SK-N-MC (cell line): ENCODE measurements around the gene WDR33.
A peak's percentile ranks its signal among the peaks of the same experiment; 100 is the strongest.

Experiments
- DNase-seq: peaks from one replicate; pipeline ENCODE4 v3.0.0-alpha.2; 2011; ENCODE audit warnings: low read depth, low spot score
- H3K27ac ChIP-seq: fragments of 200-600 bp; sonication (generic); 2 replicates; pipeline ENCODE4 v1.5.1; 2016; ENCODE audit warnings: mixed run types
- H3K36me3 ChIP-seq: fragments of 200-600 bp; sonication (generic); 2 replicates; pipeline ENCODE4 v1.6.1; 2017; ENCODE audit warnings: antibody characterized with exemption, low read length, mixed read lengths; ENCODE audit not compliant: insufficient read depth
- H3K4me3 ChIP-seq: fragments of 200-600 bp; sonication (generic); 2 replicates; pipeline ENCODE4 v1.5.1; 2016
- H3K9ac ChIP-seq: fragments of 200-600 bp; sonication (generic); 2 replicates; pipeline ENCODE4 v1.8.0; 2017; ENCODE audit warnings: mixed run types, mixed read lengths; ENCODE audit not compliant: insufficient read length
- H3K9me3 ChIP-seq: fragments of 200-600 bp; sonication (generic); 2 replicates; pipeline ENCODE4 v1.6.1; 2017; ENCODE audit warnings: low read depth, mild to moderate bottlenecking, antibody characterized with exemption, low read length, moderate library complexity, mixed read lengths
- EZH2 ChIP-seq: fragments of 200-600 bp; sonication (generic); IDR thresholded peaks from one replicate; pipeline ENCODE4 v1.6.1; 2017; ENCODE audit warnings: antibody characterized with exemption
- FOXP2 ChIP-seq: optimal IDR thresholded peaks from 2 replicates; pipeline ENCODE3; 2011; ENCODE audit warnings: mild to moderate bottlenecking, moderate library complexity; ENCODE audit not compliant: insufficient read depth; ENCODE audit errors: extremely low read length, control extremely low read depth
- POLR2AphosphoS5 ChIP-seq: IDR thresholded peaks from 2 replicates; pipeline ENCODE4 v1.6.1; 2012; ENCODE audit warnings: mild to moderate bottlenecking, low read depth, low read length, borderline replicate concordance

Gene WDR33

DNA sequence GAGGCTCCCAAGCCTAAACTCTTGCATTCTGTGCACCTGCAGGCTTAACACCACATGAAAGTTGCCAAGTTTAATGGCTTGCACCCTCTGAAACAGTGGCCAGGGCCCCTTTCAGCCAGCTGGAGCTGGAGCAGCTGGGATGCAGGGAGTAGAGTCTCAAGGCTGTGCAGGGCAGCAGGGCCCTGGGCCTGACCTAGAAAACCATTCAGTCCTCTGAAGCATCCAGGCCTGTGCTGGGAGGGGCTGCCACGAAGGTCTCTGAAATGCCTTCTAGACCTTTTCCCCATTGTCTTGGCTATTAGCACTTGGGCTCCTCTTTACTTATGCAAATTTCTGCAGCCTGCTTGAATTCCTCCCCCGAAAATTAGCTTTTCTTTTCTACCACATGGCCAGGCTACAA lies 120.3 kb downstream of the WDR33 start:
- H3K27ac ChIP-seq: no peak overlapping the region
- TF ChIP-seq FOXP2 (no peak), POLR2AphosphoS5 (no peak), EZH2 (no peak)
- DNase-seq: no peak
- H3K9ac ChIP-seq: no peak overlapping the region
- H3K36me3 ChIP-seq: no peaks in the 10 kb centered on the region
- H3K9me3 ChIP-seq: peaks cover 11% of the 10 kb centered on the region; the same call in 1 of the 2 replicates
- H3K4me3 ChIP-seq: no peak overlapping the region

DNA sequence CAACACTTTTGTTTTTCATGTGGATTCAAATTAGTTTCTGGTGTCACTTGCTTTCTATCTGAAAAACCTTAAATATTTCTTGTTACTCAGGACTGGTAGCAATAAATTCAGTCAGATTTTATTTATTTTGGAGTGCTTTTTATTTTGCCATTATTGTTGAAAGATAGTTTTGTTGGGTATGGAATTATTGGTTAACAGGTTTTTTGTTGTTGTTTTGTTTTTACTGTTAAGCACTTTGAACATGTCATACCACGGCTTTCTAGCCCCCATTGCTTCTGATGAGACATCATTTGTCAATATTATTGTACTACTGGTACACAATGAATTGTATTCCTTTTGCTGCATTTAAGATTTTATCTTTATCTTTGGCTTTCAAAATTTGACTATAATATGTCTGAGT lies 122.6 kb downstream of the WDR33 start:
- DNase-seq: no peak
- Histone ChIP-seq H3K36me3 (no peaks in the 10 kb centered on the region), H3K9ac (no peak overlapping the region), H3K9me3 (peaks cover 11% of the 10 kb centered on the region; the same call in 1 of the 2 replicates), H3K27ac (no peak overlapping the region), H3K4me3 (no peak overlapping the region)
- no peak for TF ChIP-seq FOXP2
- no peak for TF ChIP-seq POLR2AphosphoS5
- no peak for TF ChIP-seq EZH2

DNA sequence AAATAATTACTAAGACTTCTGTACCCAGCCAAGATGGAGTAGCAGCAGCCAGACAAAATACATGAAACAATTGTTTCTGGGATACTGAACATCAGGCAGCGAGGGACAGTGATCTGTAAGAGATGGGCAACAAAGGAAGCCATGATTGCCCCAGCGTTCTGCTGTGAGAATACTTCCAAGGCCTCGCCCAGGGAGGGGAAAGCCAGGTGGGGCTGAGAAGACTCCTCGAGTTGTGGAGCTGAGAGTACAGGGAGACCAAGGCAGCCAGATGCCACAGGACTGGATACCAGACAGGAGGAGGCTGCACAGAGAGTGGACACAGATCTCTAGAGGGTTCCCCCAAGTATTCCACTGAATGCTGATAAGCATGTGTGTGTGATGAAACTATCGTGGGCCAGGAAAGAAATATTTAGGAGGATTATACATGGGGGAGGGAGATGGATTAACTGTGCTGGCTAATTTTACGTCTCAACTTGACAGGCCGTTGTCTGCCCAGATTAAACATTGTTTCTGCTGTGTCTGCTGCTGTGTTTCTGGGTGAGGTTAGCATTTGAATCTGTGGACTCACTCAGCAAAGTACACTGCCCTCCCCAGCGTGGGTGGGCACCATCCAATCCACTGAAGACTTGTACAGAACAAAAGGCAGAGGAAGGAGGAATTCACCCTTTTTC lies 125.4 kb downstream of the WDR33 start:
- H3K36me3 ChIP-seq: no peaks in the 10 kb centered on the region
- H3K9ac ChIP-seq: no peak overlapping the region
- no peak overlapping the region for H3K27ac ChIP-seq
- no peak for DNase-seq
- H3K4me3 ChIP-seq: no peak overlapping the region
- H3K9me3 ChIP-seq: peaks cover 11% of the 10 kb centered on the region; the same call in 1 of the 2 replicates
- no peak for TF ChIP-seq FOXP2
- TF ChIP-seq EZH2: no peak
- TF ChIP-seq POLR2AphosphoS5: no peak

DNA sequence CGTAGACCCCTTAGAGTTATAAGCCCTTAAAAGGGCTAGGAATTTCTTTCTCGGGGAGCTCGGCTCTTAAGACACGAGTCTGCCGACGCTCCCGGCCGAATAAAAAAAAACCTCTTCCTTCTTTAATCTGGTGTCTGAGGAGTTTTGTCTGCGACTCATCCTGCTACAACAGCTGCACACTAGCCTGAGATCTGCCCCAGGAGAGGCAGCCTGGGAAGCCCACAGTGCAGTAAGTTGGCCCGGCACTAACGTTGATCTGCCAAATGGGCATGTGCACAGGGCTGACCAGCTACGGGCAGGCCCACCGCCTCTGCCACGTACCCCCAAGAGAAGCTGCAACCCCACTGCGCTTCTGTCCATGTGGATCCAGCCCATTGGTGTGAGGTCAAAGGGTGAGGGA lies 127.2 kb downstream of the WDR33 start:
- Histone ChIP-seq H3K27ac (no peak overlapping the region), H3K4me3 (no peak overlapping the region), H3K9ac (no peak overlapping the region), H3K9me3 (peaks cover 8% of the 10 kb centered on the region; the same call in 1 of the 2 replicates), H3K36me3 (no peaks in the 10 kb centered on the region)
- TF ChIP-seq POLR2AphosphoS5: no peak
- TF ChIP-seq FOXP2: no peak
- TF ChIP-seq EZH2: no peak
- DNase-seq: no peak

DNA sequence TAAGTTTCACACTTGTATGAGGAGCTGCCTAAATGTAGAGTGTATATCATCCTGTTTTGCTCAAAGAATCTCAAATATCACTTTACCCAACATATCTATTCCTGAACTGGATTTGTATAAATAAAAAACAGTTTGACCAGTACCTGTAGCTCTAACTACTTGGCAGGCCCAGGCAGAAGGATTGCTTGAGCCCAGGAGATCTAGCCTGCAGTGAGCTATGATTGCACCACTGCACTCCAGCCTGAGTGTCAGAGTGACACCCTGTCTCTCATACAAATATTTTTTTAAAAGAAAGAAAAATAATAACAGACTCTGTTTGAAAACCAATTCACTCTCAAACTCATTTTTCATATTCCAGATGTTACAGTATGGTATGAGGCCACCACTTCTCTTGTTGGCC lies 127.9 kb downstream of the WDR33 start:
- TF ChIP-seq FOXP2 (no peak), EZH2 (no peak), POLR2AphosphoS5 (no peak)
- Histone ChIP-seq H3K9me3 (peaks cover 3% of the 10 kb centered on the region; the same call in 1 of the 2 replicates), H3K36me3 (no peaks in the 10 kb centered on the region), H3K27ac (no peak overlapping the region), H3K4me3 (no peak overlapping the region), H3K9ac (no peak overlapping the region)
- no peak for DNase-seq

DNA sequence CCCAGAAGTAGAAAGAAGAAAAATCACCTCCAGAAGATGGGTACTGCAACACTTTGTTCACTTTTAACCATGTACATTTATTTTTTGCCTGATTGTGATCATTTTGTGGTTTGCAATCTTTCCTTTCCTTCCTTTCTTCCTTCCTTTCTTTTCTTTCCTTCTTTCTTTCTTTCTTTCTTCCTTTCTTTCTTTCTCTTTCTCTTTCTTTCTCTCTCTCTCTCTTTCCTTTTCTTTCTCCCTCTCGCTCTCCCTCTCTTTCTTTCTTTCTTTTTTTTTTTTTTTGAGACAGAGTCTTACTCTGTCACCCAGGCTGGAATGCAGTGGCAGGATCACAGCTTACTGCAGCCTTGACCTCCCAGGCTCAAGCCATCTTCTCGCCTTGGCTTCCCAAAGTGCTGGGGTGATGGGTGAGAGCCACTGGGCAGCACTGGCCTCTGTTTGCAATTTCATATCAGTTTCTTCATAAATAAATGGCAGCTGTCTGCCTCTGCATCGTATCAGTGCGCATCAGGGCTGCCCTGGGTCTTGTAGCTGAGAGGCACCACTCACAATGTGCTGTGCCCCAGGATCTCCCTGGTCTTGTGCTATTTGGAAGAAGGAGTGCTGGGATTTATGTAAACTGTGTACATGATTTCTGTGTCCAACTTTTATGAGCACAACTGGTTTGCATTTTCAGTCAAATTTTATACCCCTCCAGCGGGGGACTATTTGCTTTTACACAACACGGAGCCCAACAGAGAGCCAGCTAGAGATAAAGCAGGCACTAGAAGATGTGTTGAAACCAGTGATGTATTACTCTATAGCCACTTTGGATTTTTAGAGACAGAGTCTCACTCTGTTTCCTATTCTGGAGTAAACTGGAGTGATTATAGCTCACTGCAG lies 128.8 kb downstream of the WDR33 start:
- TF ChIP-seq FOXP2 (no peak), EZH2 (no peak)
- H3K27ac ChIP-seq: peak overlapping the region; percentile 10; the same call in 1 of the 2 replicates
- DNase-seq: no peak
- H3K9ac ChIP-seq: no peak overlapping the region
- H3K9me3 ChIP-seq: no peaks in the 10 kb centered on the region
- no peak overlapping the region for H3K4me3 ChIP-seq
- no peaks in the 10 kb centered on the region for H3K36me3 ChIP-seq

DNA sequence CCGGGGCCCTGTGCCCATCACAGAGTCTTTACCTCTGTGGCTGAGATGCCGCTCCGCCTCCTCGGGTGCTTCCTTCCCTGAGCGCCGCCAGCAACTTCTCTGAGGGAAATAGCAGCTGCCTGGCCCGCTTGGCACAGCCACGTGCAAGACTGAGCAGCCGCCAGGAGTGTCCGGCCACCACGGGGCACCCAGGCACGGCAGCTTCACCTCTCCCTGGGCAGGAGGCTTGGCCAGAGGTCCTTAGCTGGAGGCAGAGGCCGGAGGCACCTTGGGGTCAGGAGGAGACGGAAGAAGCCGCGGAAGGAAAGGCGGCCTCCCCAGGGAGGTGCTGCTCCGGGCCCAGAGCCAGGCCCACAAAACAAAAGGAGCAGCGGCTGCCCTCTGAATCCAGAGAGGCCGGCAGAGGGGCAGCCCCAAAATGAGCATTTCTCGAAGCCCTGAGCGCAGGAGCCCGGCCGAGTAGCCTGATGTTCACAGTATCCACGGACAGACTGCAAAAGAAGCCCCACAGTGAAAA lies 129.6 kb downstream of the WDR33 start:
- Histone ChIP-seq H3K9ac (no peak overlapping the region), H3K4me3 (no peak overlapping the region), H3K36me3 (no peaks in the 10 kb centered on the region), H3K27ac (no peak overlapping the region), H3K9me3 (no peaks in the 10 kb centered on the region)
- TF ChIP-seq FOXP2: no peak
- TF ChIP-seq EZH2: no peak
- no peak for TF ChIP-seq POLR2AphosphoS5
- no peak for DNase-seq

DNA sequence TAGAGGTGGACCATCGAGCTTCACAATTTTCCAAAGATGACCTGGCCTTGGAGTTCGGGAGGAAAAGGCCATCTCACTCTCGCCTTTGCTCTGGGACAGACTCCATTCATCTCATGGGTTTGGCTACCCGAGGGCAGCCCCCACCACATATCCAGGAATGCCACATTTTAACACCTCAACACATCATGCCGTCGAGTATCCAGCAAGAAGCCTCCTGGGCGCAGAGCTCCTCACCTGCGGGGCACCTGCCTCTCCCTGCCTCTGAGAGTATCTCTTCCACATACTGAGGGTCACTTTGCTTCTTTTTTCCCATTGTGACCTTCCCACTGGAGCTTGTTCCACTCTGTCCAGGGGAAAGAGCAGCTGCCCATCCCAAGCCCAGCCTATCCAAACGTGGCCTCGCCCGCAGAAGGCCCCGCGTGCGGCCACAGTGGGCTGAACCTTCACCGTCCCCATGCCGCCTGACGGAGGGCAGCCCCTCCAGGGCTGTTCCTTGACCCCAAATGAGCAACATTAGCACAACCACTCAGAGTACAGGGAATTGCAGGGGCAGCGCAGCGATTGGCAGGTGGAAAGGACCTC lies 130.2 kb downstream of the WDR33 start:
- Histone ChIP-seq H3K36me3 (no peaks in the 10 kb centered on the region), H3K4me3 (no peak overlapping the region), H3K9me3 (no peaks in the 10 kb centered on the region), H3K27ac (no peak overlapping the region), H3K9ac (no peak overlapping the region)
- TF ChIP-seq POLR2AphosphoS5: no peak
- no peak for TF ChIP-seq FOXP2
- TF ChIP-seq EZH2: no peak
- no peak for DNase-seq

DNA sequence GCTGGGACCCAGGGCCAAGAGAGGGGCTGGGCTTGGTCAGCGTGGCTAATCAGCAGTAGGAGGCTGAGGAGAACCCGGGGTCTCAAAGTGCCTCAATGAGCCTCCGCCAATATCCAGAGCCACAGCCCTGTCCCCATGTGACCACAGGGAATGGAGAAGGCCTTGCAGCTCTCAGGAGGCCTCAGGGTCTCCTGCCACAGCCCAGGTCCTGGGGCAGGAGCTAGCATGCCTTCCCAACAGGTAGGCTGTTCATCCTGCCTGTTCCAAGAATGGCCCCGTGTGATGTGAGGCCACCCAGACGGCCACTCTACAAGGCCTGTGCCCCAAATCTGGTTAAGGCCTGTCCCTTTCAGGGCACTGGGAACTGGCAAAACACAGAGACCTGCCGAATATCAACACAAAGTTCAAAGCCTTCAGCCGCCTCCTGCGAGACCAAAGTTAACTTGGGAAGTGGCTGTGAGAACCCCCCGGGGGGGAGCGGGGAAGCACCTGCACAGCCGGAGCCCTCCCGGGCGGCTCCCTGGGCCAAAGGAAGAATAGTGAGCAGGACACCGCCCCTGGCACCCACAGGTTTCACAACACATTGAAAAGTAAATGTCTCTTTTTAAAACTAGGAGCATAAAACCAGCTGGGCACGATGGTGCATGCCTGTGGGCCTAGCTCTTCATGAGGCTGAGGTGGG lies 131.2 kb downstream of the WDR33 start:
- no peak for DNase-seq
- Histone ChIP-seq H3K9me3 (no peaks in the 10 kb centered on the region), H3K4me3 (no peak overlapping the region), H3K9ac (no peak overlapping the region), H3K36me3 (no peaks in the 10 kb centered on the region), H3K27ac (no peak overlapping the region)
- TF ChIP-seq EZH2 (no peak), POLR2AphosphoS5 (no peak), FOXP2 (no peak)
